ENCODE data around the gene TSHZ2. TPM values are rescaled to one million over a fixed set of nuclear protein-coding genes. Genes with fewer than 3 reads are reported as not detected.

TSHZ2 gene
- total RNA-seq, 1 experiment from 2014 or later, result 0.20 TPM

GRCh38 chr20:53488775-53489272, 516.7 kb downstream of the TSHZ2 start (continued):
- TF ChIP-seq ARID4B (CRISPR knock-in tag; IDR thresholded peaks at IDR 0.05; ENCODE audit: borderline replicate concordance) (no peak), ZNF425 (CRISPR knock-in tag; conservative IDR thresholded peaks at IDR 0.05) (no peak), TCF7 (CRISPR knock-in tag; IDR thresholded peaks at IDR 0.05; ENCODE audit: low read depth) (no peak), ZNF317 (CRISPR knock-in tag; IDR thresholded peaks at IDR 0.05; ENCODE audit: borderline replicate concordance, low read depth) (no peak), PREB (CRISPR knock-in tag; IDR thresholded peaks at IDR 0.05; ENCODE audit: borderline replicate concordance) (no peak)

GRCh38 chr20:53489528-53489927, 517.4 kb downstream of the TSHZ2 start:
- ChIA-PET POLR2A (no interaction called here), CTCF (interaction anchor here (1.6 kb wide), 1 partner anchor 76 kb away, joined by 3 read pairs; no protein-coding TSS in a partner anchor)
- Mint-ChIP-seq H3K4me1 (peaks cover 9% of the 10 kb centered on the region), H3K36me3 (no peaks in the 10 kb centered on the region), H3K27ac (no peak overlapping the region), H3K27me3 (ENCODE audit: low read depth) (no peaks in the 10 kb centered on the region), H3K4me3 (no peak overlapping the region), H3K9me3 (no peaks in the 10 kb centered on the region)
- DNase-seq (ENCODE audit: low spot score) (no peak), ATAC-seq (no peak)
- TF ChIP-seq E2F4 (CRISPR knock-in tag; IDR thresholded peaks at IDR 0.05; ENCODE audit: borderline replicate concordance, low read depth) (no peak), ATF2 (CRISPR knock-in tag; IDR thresholded peaks at IDR 0.05; ENCODE audit: borderline replicate concordance, low read depth) (no peak), AR (CRISPR knock-in tag; IDR thresholded peaks at IDR 0.05) (no peak), SOX15 (CRISPR knock-in tag; IDR thresholded peaks at IDR 0.05) (no peak), AFF4 (CRISPR knock-in tag; IDR thresholded peaks at IDR 0.05; ENCODE audit: borderline replicate concordance) (no peak), ARID4B (CRISPR knock-in tag; IDR thresholded peaks at IDR 0.05; ENCODE audit: borderline replicate concordance) (no peak)

All from WTC11 (cell line).